IMR-90 (cell line): ENCODE data around the gene AP2A1. TPM values are rescaled to one million over a fixed set of nuclear protein-coding genes. Genes with fewer than 3 reads are reported as not detected.

Experiments
- ATAC-seq: fragments of 200-7000 bp; cut with Tn5 transposase; 2 replicates; pipeline ENCODE4 v1.9.1; 2020; ENCODE audit warnings: low read depth, mild to moderate bottlenecking, moderate library complexity
- BruUV-seq: library from RNA; stranded (reverse); fragments of 400-500 nt; replicated peaks from 2 replicates; lab custom pipeline; 2021; lab: Mats Ljungman, UMichigan
- CTCF ChIA-PET: fragments of 300-600 bp; formaldehyde crosslinking; extraction: SDS; loops from one replicate; lab custom pipeline; 2021; ENCODE audit warnings: antibody characterized with exemption; lab: Yijun Ruan, JAX
- POLR2A ChIA-PET: fragments of 300-600 bp; sonication (Branson Sonifier 250); formaldehyde crosslinking; loops from one replicate; lab custom pipeline; 2022; ENCODE audit warnings: antibody characterized with exemption; ENCODE audit not compliant: unreplicated experiment; lab: Charles Lee
- DNase-seq: peaks from one replicate; pipeline ENCODE4 v3.0.0; 2013
- H2AFZ ChIP-seq: replicated peaks from 2 replicates; pipeline ENCODE3; 2013; ENCODE audit warnings: low read length, mild to moderate bottlenecking; ENCODE audit not compliant: poor library complexity
- H2AK5ac ChIP-seq: 2 replicates; pipeline ENCODE4 v1.6.1; 2013; ENCODE audit warnings: low read depth, low read length, inconsistent platforms
- H2AK9ac ChIP-seq: replicated peaks from 2 replicates; pipeline ENCODE3; 2013; ENCODE audit warnings: mild to moderate bottlenecking, low read depth, low read length, moderate library complexity; ENCODE audit not compliant: poor library complexity
- H2BK120ac ChIP-seq: 2 replicates; pipeline ENCODE4 v1.6.1; 2013; ENCODE audit warnings: low read depth, low read length, inconsistent platforms
- H2BK15ac ChIP-seq: 3 replicates; pipeline ENCODE4 v1.6.1; 2013; ENCODE audit warnings: low read depth, low read length, inconsistent platforms
- H2BK20ac ChIP-seq: 2 replicates; pipeline ENCODE4 v1.6.1; 2013; ENCODE audit warnings: low read depth, mild to moderate bottlenecking, inconsistent platforms, low read length, moderate library complexity
- H2BK5ac ChIP-seq: 2 replicates; pipeline ENCODE4 v1.6.1; 2013; ENCODE audit warnings: mild to moderate bottlenecking, low read depth, low read length, inconsistent platforms; ENCODE audit not compliant: poor library complexity, severe bottlenecking
- H3K14ac ChIP-seq: replicated peaks from 2 replicates; pipeline ENCODE4 v1.6.1; 2013; ENCODE audit warnings: low read depth, low read length, inconsistent platforms
- H3K18ac ChIP-seq: 2 replicates; pipeline ENCODE4 v1.6.1; 2013; ENCODE audit warnings: low read depth, low read length, control low read depth
- H3K23ac ChIP-seq: 2 replicates; pipeline ENCODE4 v1.6.1; 2013; ENCODE audit warnings: low read depth, low read length, inconsistent platforms
- H3K27ac ChIP-seq: 2 replicates; pipeline ENCODE4 v1.5.1; 2013; ENCODE audit warnings: mild to moderate bottlenecking, control low read depth, low read length; ENCODE audit not compliant: insufficient read depth
- H3K27me3 ChIP-seq: 2 replicates; pipeline ENCODE4 v1.6.1; 2013; ENCODE audit warnings: low read length; ENCODE audit not compliant: control insufficient read depth, insufficient read depth
- H3K36me3 ChIP-seq: 2 replicates; pipeline ENCODE4 v1.6.1; 2013; ENCODE audit warnings: low read length, mixed read lengths; ENCODE audit not compliant: control insufficient read depth, insufficient read depth
- H3K4ac ChIP-seq: 2 replicates; pipeline ENCODE4 v1.6.1; 2013; ENCODE audit warnings: low read depth, low read length, inconsistent platforms
- H3K4me1 ChIP-seq: 2 replicates; pipeline ENCODE4 v1.6.1; 2013; ENCODE audit warnings: low read length, mixed read lengths; ENCODE audit not compliant: control insufficient read depth, insufficient read depth
- H3K4me2 ChIP-seq: 2 replicates; pipeline ENCODE4 v1.6.1; 2013; ENCODE audit warnings: low read depth, mild to moderate bottlenecking, control low read depth, low read length, moderate library complexity
- H3K4me3 ChIP-seq: 2 replicates; pipeline ENCODE4 v1.5.1; 2013; ENCODE audit warnings: low read depth, mild to moderate bottlenecking, control low read depth, low read length, moderate library complexity; ENCODE audit not compliant: insufficient read depth
- H3K56ac ChIP-seq: 2 replicates; pipeline ENCODE4 v1.6.1; 2013; ENCODE audit warnings: low read length, inconsistent platforms; ENCODE audit not compliant: insufficient read depth; ENCODE audit errors: extremely low read depth
- H3K79me1 ChIP-seq, 2 experiments: 2 replicates each; pipeline ENCODE4 v1.6.1; 2013; ENCODE audit warnings: low read length in 2 of 2, inconsistent platforms in 1 of 2, low read depth in 1 of 2
- H3K9ac ChIP-seq: 2 replicates; pipeline ENCODE4 v1.6.1; 2013; ENCODE audit warnings: low read depth, low read length, control low read depth
- H3K9me1 ChIP-seq: 2 replicates; pipeline ENCODE4 v1.6.1; 2013; ENCODE audit warnings: low read length, inconsistent platforms; ENCODE audit not compliant: insufficient read depth
- H3K9me3 ChIP-seq: 2 replicates; pipeline ENCODE4 v1.6.1; 2013; ENCODE audit warnings: low read length; ENCODE audit not compliant: control insufficient read depth, insufficient read depth
- H4K20me1 ChIP-seq: 2 replicates; pipeline ENCODE4 v1.6.1; 2013; ENCODE audit warnings: low read length, inconsistent platforms; ENCODE audit not compliant: insufficient read depth
- H4K5ac ChIP-seq: 2 replicates; pipeline ENCODE4 v1.6.1; 2013; ENCODE audit warnings: mild to moderate bottlenecking, low read depth, low read length, control low read depth
- H4K8ac ChIP-seq, 2 experiments: 2 replicates each; pipeline ENCODE4 v1.6.1; 2013; ENCODE audit warnings: low read depth in 2 of 2, low read length in 2 of 2, control low read depth in 1 of 2, inconsistent platforms in 1 of 2
- H4K91ac ChIP-seq: 2 replicates; pipeline ENCODE4 v1.6.1; 2013; ENCODE audit warnings: low read depth, low read length, inconsistent platforms; ENCODE audit not compliant: insufficient read depth
- BHLHE40 ChIP-seq: fragments of 150-350 bp; IDR thresholded peaks from 2 replicates; pipeline ENCODE4 v1.6.1; 2016; ENCODE audit warnings: mild to moderate bottlenecking, low read depth, low read length
- CEBPB ChIP-seq: IDR thresholded peaks from 2 replicates; pipeline ENCODE4 v1.6.1; 2012; ENCODE audit warnings: low read depth, low read length, improper control_type of control experiment
- CHD1 ChIP-seq: IDR thresholded peaks from 2 replicates; pipeline ENCODE4 v1.6.1; 2012; ENCODE audit warnings: low read depth, low read length, improper control_type of control experiment
- CTCF ChIP-seq: conservative IDR thresholded peaks from 2 replicates; pipeline ENCODE4 v1.5.1; 2012; ENCODE audit warnings: mild to moderate bottlenecking, low read depth, low read length, improper control_type of control experiment
- FOS ChIP-seq: fragments of 150-350 bp; IDR thresholded peaks from 2 replicates; pipeline ENCODE4 v1.6.1; 2016; ENCODE audit warnings: low read depth, low read length
- MAFK ChIP-seq: IDR thresholded peaks from 2 replicates; pipeline ENCODE4 v1.6.1; 2012; ENCODE audit warnings: low read depth, low read length, improper control_type of control experiment
- MXI1 ChIP-seq: IDR thresholded peaks from 2 replicates; pipeline ENCODE4 v1.6.1; 2012; ENCODE audit warnings: low read depth, mild to moderate bottlenecking, low read length, moderate library complexity, borderline replicate concordance
- NFE2L2 ChIP-seq: fragments of 150-350 bp; IDR thresholded peaks from 2 replicates; pipeline ENCODE4 v1.6.1; 2016; ENCODE audit warnings: low read depth, mild to moderate bottlenecking, low read length
- POLR2A ChIP-seq: IDR thresholded peaks from 2 replicates; pipeline ENCODE4 v1.6.1; 2012; ENCODE audit warnings: mild to moderate bottlenecking, low read depth, low read length
- RAD21 ChIP-seq: IDR thresholded peaks from 2 replicates; pipeline ENCODE4 v1.6.1; 2012; ENCODE audit warnings: low read length, improper control_type of control experiment
- RCOR1 ChIP-seq: IDR thresholded peaks from 2 replicates; pipeline ENCODE4 v1.6.1; 2012; ENCODE audit warnings: mild to moderate bottlenecking, low read length, improper control_type of control experiment; ENCODE audit not compliant: insufficient replicate concordance
- SMC3 ChIP-seq: fragments of 150-350 bp; IDR thresholded peaks from 2 replicates; pipeline ENCODE4 v1.6.1; 2016; ENCODE audit warnings: low read depth, mild to moderate bottlenecking, antibody characterized with exemption, low read length, moderate library complexity
- USF2 ChIP-seq: fragments of 150-350 bp; IDR thresholded peaks from 2 replicates; pipeline ENCODE4 v1.6.1; 2017; ENCODE audit warnings: mild to moderate bottlenecking, antibody characterized with exemption, low read length, low read depth
- WGBS, 2 experiments: methylation state at CpG; one replicate each; pipeline versions ENCODE4 v1.1.5 to v1.1.7; 2013; ENCODE audit warnings: missing lambda C conversion rate in 2 of 2; ENCODE audit not compliant: insufficient read length in 1 of 2; ENCODE audit errors: extremely low coverage in 2 of 2; 5-methylcytosine and 5-hydroxymethylcytosine counted together
- dilution Hi-C: fragments of 300-500 bp; cut with HindIII; formaldehyde crosslinking; loops from one replicate; pipeline ENCODE4 v1.14.3; 2018; ENCODE audit warnings: low sequenced_read_pairs; ENCODE audit not compliant: unreplicated experiment
- in situ Hi-C: fragments of 300-500 bp; cut with MboI; formaldehyde crosslinking; loops from 3 replicates; pipeline ENCODE4 v1.14.3; 2019; ENCODE audit warnings: low sequenced_read_pairs, inconsistent platforms, mixed read lengths
- intact Hi-C: fragments of 100-400 bp; cut with micrococcal nuclease; formaldehyde crosslinking; loops from 2 replicates; pipeline ENCODE4 v1.10.0; 2022
- polyA plus RNA-seq, 3 experiments: library from polyadenylated mRNA; depleted of rRNA; stranded (reverse); fragments of >200 nt; gene quantifications; 2 replicates each; pipeline ENCODE4 v1.2.3, GENCODE V29; 2012; ENCODE audit warnings: low replicate concordance in 1 of 3
- total RNA-seq: library from RNA; depleted of rRNA; stranded (reverse); fragments of >200 nt; gene quantifications from 2 replicates; pipeline ENCODE4 v1.2.3, GENCODE V29; 2012

AP2A1 gene
- total and polyA plus RNA-seq, 2 of the 4 experiments (the other 2 are of a cell fraction), result 40.7 to 122 TPM

GRCh38 chr19:49766007-49766929 is 533 bp upstream of the AP2A1 start (continued):
- TF ChIP-seq MXI1 (no peak), POLR2A (peak; percentile 38; the same call in 1 of the 2 replicates), FOS (peak; percentile 50), NFE2L2 (no peak; the same call in 1 of the 2 replicates)

- ChIA-PET POLR2A (no interaction called here), CTCF (no interaction called here)
- peak overlapping the region; percentile 98 for H2AFZ ChIP-seq
- H2BK120ac ChIP-seq, result no peak overlapping the region
- no peak for DNase-seq
- in situ Hi-C loops, result no loop called here
- peak overlapping the region; percentile 84 for H2AK5ac ChIP-seq
- intact Hi-C loops, result loop anchor here (2.0 to 5.0 kb wide), 2 partner anchors 40 to 77 kb away; partner anchors contain the start of gene CPT1C
- H3K23ac ChIP-seq, result peak overlapping the region; percentile 88
- peaks cover 11% of the 10 kb centered on the region for H3K4me1 ChIP-seq
- H3K36me3 ChIP-seq, result no peaks in the 10 kb centered on the region
- peak overlapping the region; percentile 74 for H3K4me3 ChIP-seq
- no peaks in the 10 kb centered on the region for H3K9me3 ChIP-seq
- H2AK9ac ChIP-seq, result peak overlapping the region; percentile 98
- no peaks in the 10 kb centered on the region for H3K27me3 ChIP-seq
- H3K79me1 ChIP-seq, result peaks cover 6 to 48% of the 10 kb centered on the region in 2 experiments
- no peak for ATAC-seq
- peak overlapping the region; percentile 61 for H3K56ac ChIP-seq
- no peak overlapping the region; the same call in 1 of the 2 replicates for H4K5ac ChIP-seq
- dilution Hi-C loops, result no loop called here
- 3% methylated on average over 9 of the region's 9 CpGs; no CpG with 5 or more reads in 1 of the 2 experiments for WGBS, 2 experiments
- H3K18ac ChIP-seq, result no peak overlapping the region
- peak overlapping the region; percentile 74 for H3K9ac ChIP-seq
- peak overlapping the region; percentile 83 for H3K14ac ChIP-seq
- H3K27ac ChIP-seq, result peak overlapping the region; percentile 89
- H4K91ac ChIP-seq, result peak overlapping the region; percentile 66
- BruUV-seq, result no TSS peak
- peak overlapping the region; percentile 87 for H3K4ac ChIP-seq
- H4K20me1 ChIP-seq, result peaks cover 30% of the 10 kb centered on the region
- H3K4me2 ChIP-seq, result peak overlapping the region; percentile 92
- H2BK15ac ChIP-seq, result no peak overlapping the region
- peaks cover 19% of the 10 kb centered on the region for H3K9me1 ChIP-seq
- H2BK5ac ChIP-seq, result peak overlapping the region; percentile 79
- no peak overlapping the region for H2BK20ac ChIP-seq
- H4K8ac ChIP-seq, result peak overlapping the region; percentile 10 to 71; a peak in 2 of 4 replicates
- TF ChIP-seq SMC3, result no peak
- no peak for TF ChIP-seq POLR2A
- no peak for TF ChIP-seq FOS
- no peak for TF ChIP-seq CHD1
- TF ChIP-seq RAD21, result no peak
- no peak for TF ChIP-seq MAFK
- no peak for TF ChIP-seq CEBPB
- TF ChIP-seq MXI1, result no peak
- no peak for TF ChIP-seq BHLHE40
- TF ChIP-seq RCOR1, result no peak
- TF ChIP-seq CTCF, result no peak
- TF ChIP-seq USF2, result no peak
Observed at GRCh38 chr19:49767381-49767780, 580 bp downstream of the AP2A1 start.
